HEK293 (cell line): ENCODE data around the gene FRAS1.
A peak's percentile ranks its signal among the peaks of the same experiment; 100 is the strongest.

Source experiments
- CTCF ChIA-PET: fragments of 350-600 bp; formaldehyde crosslinking; extraction: SDS; loops from one replicate; lab custom pipeline; 2021; ENCODE audit warnings: antibody characterized with exemption; lab: Yijun Ruan, JAX
- POLR2A ChIA-PET: fragments of 300-600 bp; formaldehyde crosslinking; extraction: SDS; loops from one replicate; lab custom pipeline; 2020; ENCODE audit warnings: antibody characterized with exemption, inconsistent platforms; lab: Yijun Ruan, JAX
- H3K27ac ChIP-seq: fragments of 200-500 bp; sonication (Bioruptor generic); 2 replicates; pipeline ENCODE4 v1.5.1; 2014; ENCODE audit warnings: low read depth, low read length, control low read depth, inconsistent platforms; ENCODE audit errors: extremely low read depth
- H3K36me3 ChIP-seq, 2 experiments: fragments of 200-500 bp in 1 of 2; sonication (Bioruptor generic) in 1 of 2; 1 replicate in 1 of 2; 2 replicates in 1 of 2; pipeline ENCODE4 v1.5.1; 2014 to 2017; ENCODE audit warnings: inconsistent platforms in 2 of 2, low read length in 2 of 2; ENCODE audit not compliant: control insufficient read depth in 2 of 2, insufficient read depth in 1 of 2
- H3K4me1 ChIP-seq: fragments of 200-500 bp; sonication (Bioruptor generic); 2 replicates; pipeline ENCODE4 v1.5.1; 2014; ENCODE audit warnings: mild to moderate bottlenecking, low read length, inconsistent platforms; ENCODE audit not compliant: control insufficient read depth, insufficient read depth
- H3K4me3 ChIP-seq: 2 replicates; pipeline ENCODE4 v1.5.1; 2011; ENCODE audit warnings: low read depth, mild to moderate bottlenecking, control low read depth, low read length, moderate library complexity
- H3K9me3 ChIP-seq: fragments of 200-500 bp; sonication (Bioruptor generic); 2 replicates; pipeline ENCODE4 v1.5.1; 2014; ENCODE audit warnings: low read depth, low read length, inconsistent platforms; ENCODE audit not compliant: control insufficient read depth, insufficient read depth
- FEZF1 ChIP-seq: fragments of 450-650 bp; formaldehyde crosslinking; IDR thresholded peaks from 2 replicates; pipeline ENCODE4 v1.5.1; 2016; ENCODE audit warnings: missing biosample characterization, missing genetic modification characterization
- GLI2 ChIP-seq: fragments of 450-650 bp; formaldehyde crosslinking; IDR thresholded peaks from 2 replicates; pipeline ENCODE4; 2017; ENCODE audit warnings: missing biosample characterization, missing genetic modification characterization, low read depth, borderline replicate concordance
- KLF9 ChIP-seq: fragments of 450-650 bp; formaldehyde crosslinking; IDR thresholded peaks from 2 replicates; pipeline ENCODE4 v1.5.1; 2016; ENCODE audit warnings: missing biosample characterization, missing genetic modification characterization, low read depth
- SP3 ChIP-seq: fragments of 450-650 bp; formaldehyde crosslinking; IDR thresholded peaks from 2 replicates; pipeline ENCODE4 v1.5.1; 2016; ENCODE audit warnings: missing biosample characterization, missing genetic modification characterization
- ZNF114 ChIP-seq: fragments of 450-650 bp; formaldehyde crosslinking; IDR thresholded peaks from 2 replicates; pipeline ENCODE4 v1.5.0; 2017; ENCODE audit warnings: missing biosample characterization, missing genetic modification characterization
- ZNF202 ChIP-seq: fragments of 450-650 bp; formaldehyde crosslinking; IDR thresholded peaks from 2 replicates; pipeline ENCODE4 v1.5.1; 2016; ENCODE audit warnings: missing biosample characterization, missing genetic modification characterization, borderline replicate concordance
- ZNF248 ChIP-seq: fragments of 450-650 bp; formaldehyde crosslinking; IDR thresholded peaks from 2 replicates; pipeline ENCODE4 v1.5.1; 2017; ENCODE audit warnings: missing biosample characterization, missing genetic modification characterization
- ZNF311 ChIP-seq: fragments of 450-650 bp; formaldehyde crosslinking; IDR thresholded peaks from 2 replicates; pipeline ENCODE4 v1.5.1; 2017; ENCODE audit warnings: missing biosample characterization, missing genetic modification characterization, borderline replicate concordance
- ZNF391 ChIP-seq: fragments of 450-650 bp; formaldehyde crosslinking; IDR thresholded peaks from 2 replicates; pipeline ENCODE4 v1.5.1; 2016; ENCODE audit warnings: low read depth, missing biosample characterization, missing genetic modification characterization, borderline replicate concordance
- ZNF433 ChIP-seq: fragments of 450-650 bp; formaldehyde crosslinking; IDR thresholded peaks from 2 replicates; pipeline ENCODE4 v1.5.1; 2016; ENCODE audit warnings: missing biosample characterization, missing genetic modification characterization, low read depth
- ZNF48 ChIP-seq: fragments of 450-650 bp; formaldehyde crosslinking; IDR thresholded peaks from 2 replicates; pipeline ENCODE4 v1.5.1; 2016; ENCODE audit warnings: missing biosample characterization, missing genetic modification characterization
- ZNF558 ChIP-seq: fragments of 450-650 bp; formaldehyde crosslinking; IDR thresholded peaks from 2 replicates; pipeline ENCODE4 v1.5.1; 2016; ENCODE audit warnings: missing biosample characterization, missing genetic modification characterization
- ZNF596 ChIP-seq: fragments of 450-650 bp; IDR thresholded peaks from 2 replicates; pipeline ENCODE4 v1.5.0; 2018; ENCODE audit warnings: missing biosample characterization, mild to moderate bottlenecking, missing genetic modification characterization, moderate library complexity
- ZNF624 ChIP-seq: fragments of 450-650 bp; formaldehyde crosslinking; IDR thresholded peaks from 2 replicates; pipeline ENCODE4 v1.5.1; 2017; ENCODE audit warnings: missing biosample characterization, missing genetic modification characterization
- ZNF677 ChIP-seq: fragments of 450-650 bp; IDR thresholded peaks from 2 replicates; pipeline ENCODE4 v1.5.0; 2018; ENCODE audit warnings: missing biosample characterization, mild to moderate bottlenecking, missing genetic modification characterization, moderate library complexity
- ZNF830 ChIP-seq: fragments of 450-650 bp; IDR thresholded peaks from 2 replicates; pipeline ENCODE4 v1.5.0; 2018; ENCODE audit warnings: missing biosample characterization, missing genetic modification characterization, low read depth, mild to moderate bottlenecking, moderate library complexity
- ZSCAN30 ChIP-seq: fragments of 450-650 bp; IDR thresholded peaks from 2 replicates; pipeline ENCODE4 v1.5.1; 2018; ENCODE audit warnings: missing biosample characterization, mild to moderate bottlenecking, missing genetic modification characterization, moderate library complexity
- ZXDB ChIP-seq: fragments of 450-650 bp; formaldehyde crosslinking; IDR thresholded peaks from 2 replicates; pipeline ENCODE4 v1.5.1; 2016; ENCODE audit warnings: missing biosample characterization, missing genetic modification characterization
- TF ChIP-seq, protein P1 (sequence below): fragments of 450-650 bp; formaldehyde crosslinking; IDR thresholded peaks from 2 replicates; pipeline ENCODE4 v1.5.1; 2017; ENCODE audit warnings: missing biosample characterization, missing genetic modification characterization
- TF ChIP-seq, protein P2 (sequence below): fragments of 450-650 bp; formaldehyde crosslinking; IDR thresholded peaks from 2 replicates; pipeline ENCODE4 v1.5.1; 2017; ENCODE audit warnings: missing biosample characterization, mild to moderate bottlenecking, missing genetic modification characterization, moderate library complexity

Gene FRAS1

DNA sequence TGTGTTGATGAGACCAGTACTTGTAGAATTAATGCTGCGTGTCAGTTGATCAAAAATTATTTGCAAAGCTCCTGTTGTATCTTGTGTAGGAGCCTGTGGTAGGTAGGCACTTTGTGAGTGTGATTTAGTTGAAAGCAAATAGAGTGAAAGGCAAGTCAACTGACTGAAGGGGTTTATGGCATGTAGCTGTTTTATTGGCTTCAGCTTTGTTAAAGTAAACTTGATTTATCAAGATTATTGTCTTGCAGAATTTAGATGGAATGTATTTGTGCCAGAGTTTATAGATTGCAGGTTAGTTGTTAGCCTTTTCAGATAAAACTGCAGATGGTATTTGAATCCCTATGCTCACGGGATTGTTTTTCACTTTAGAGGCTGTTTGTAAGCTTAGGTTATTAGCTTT lies 128.0 kb downstream of the FRAS1 start:
- POLR2A ChIA-PET, result no interaction called here
- Histone ChIP-seq H3K4me3 (no peak overlapping the region), H3K27ac (no peak overlapping the region), H3K4me1 (no peaks in the 10 kb centered on the region), H3K36me3 (no peaks in the 10 kb centered on the region), H3K9me3 (no peaks in the 10 kb centered on the region)
- CTCF ChIA-PET, result interaction anchor here (0.6 kb wide), 1 partner anchor 440 kb away, joined by 3 read pairs; no protein-coding TSS in a partner anchor
- TF ChIP-seq SP3 (tag by site-specific recombination) (no peak), KLF9 (no peak), ZSCAN30 (0 out of 2 replicates have a peak, but pooled peaks have one; percentile 26), ZNF391 (no peak), FEZF1 (tag by site-specific recombination) (peak; percentile 71)
- TF ChIP-seq, protein P1, sequence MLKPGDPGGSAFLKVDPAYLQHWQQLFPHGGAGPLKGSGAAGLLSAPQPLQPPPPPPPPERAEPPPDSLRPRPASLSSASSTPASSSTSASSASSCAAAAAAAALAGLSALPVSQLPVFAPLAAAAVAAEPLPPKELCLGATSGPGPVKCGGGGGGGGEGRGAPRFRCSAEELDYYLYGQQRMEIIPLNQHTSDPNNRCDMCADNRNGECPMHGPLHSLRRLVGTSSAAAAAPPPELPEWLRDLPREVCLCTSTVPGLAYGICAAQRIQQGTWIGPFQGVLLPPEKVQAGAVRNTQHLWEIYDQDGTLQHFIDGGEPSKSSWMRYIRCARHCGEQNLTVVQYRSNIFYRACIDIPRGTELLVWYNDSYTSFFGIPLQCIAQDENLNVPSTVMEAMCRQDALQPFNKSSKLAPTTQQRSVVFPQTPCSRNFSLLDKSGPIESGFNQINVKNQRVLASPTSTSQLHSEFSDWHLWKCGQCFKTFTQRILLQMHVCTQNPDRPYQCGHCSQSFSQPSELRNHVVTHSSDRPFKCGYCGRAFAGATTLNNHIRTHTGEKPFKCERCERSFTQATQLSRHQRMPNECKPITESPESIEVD (tag by site-specific recombination), result peak; percentile 70; the same call in 1 of the 2 replicates

DNA sequence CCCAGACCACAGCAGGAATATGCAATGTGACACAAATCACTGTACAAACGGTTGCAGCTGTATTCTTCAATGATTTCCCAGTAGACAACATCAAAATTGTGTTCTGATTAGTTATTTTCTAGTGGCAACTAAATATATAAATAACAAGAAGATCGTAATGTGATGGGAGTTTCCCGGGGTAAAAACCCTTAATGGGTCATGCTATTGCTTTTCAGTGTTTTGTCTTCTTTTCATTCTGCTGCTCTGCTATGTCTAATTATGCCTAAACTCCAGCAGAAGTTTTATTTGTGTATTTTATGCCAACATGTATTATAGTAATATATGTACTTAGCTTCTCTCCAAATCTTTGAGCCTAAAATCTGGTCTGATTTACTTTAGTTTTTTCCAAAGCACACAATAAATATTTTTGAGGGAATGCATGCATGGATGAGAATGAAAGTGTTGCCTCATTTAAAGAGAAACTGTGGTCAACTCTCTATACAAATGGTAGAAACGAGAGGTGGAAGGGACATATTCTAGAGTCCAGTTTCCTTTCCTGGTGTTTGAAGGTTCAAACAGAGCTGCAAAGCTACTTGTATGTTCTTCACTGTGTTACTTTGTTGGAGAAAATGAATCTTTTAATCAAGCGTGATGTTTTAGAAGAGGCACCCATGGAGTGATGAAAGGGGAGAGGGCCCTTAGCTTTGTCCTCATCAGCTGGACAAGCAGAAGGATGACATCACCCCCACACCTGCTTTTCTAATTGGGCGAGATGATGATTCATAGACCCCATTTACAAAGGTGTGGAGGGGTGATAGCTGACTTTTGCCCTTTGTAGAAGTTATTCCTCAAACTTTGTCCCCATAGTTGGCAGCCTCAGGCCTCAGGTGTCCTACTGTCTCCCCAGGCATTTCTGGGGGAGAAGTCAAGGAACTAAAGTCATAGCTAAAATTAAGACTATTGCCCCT lies 129.7 kb downstream of the FRAS1 start:
- TF ChIP-seq ZNF596 (tag by site-specific recombination) (no peak), ZNF558 (tag by site-specific recombination) (no peak), ZNF830 (tag by site-specific recombination) (no peak), ZNF624 (no peak), ZNF311 (tag by site-specific recombination) (no peak), ZNF248 (tag by site-specific recombination) (no peak), ZNF391 (no peak), ZXDB (tag by site-specific recombination) (no peak), GLI2 (tag by site-specific recombination) (no peak), ZNF433 (no peak), ZNF202 (tag by site-specific recombination) (no peak), ZNF677 (tag by site-specific recombination) (no peak), ZNF114 (tag by site-specific recombination) (no peak), ZNF48 (tag by site-specific recombination) (no peak), FEZF1 (tag by site-specific recombination) (no peak)
- TF ChIP-seq, protein P2, sequence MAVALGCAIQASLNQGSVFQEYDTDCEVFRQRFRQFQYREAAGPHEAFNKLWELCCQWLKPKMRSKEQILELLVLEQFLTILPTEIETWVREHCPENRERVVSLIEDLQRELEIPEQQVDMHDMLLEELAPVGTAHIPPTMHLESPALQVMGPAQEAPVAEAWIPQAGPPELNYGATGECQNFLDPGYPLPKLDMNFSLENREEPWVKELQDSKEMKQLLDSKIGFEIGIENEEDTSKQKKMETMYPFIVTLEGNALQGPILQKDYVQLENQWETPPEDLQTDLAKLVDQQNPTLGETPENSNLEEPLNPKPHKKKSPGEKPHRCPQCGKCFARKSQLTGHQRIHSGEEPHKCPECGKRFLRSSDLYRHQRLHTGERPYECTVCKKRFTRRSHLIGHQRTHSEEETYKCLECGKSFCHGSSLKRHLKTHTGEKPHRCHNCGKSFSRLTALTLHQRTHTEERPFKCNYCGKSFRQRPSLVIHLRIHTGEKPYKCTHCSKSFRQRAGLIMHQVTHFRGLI (tag by site-specific recombination), result no peak
- POLR2A ChIA-PET, result no interaction called here
- Histone ChIP-seq H3K4me1 (no peaks in the 10 kb centered on the region), H3K9me3 (no peaks in the 10 kb centered on the region), H3K4me3 (no peak overlapping the region), H3K27ac (no peak overlapping the region), H3K36me3 (no peaks in the 10 kb centered on the region)
- CTCF ChIA-PET, result interaction anchor here (0.8 to 0.9 kb wide), 2 partner anchors 15 to 43 kb away, joined by 3 to 4 read pairs; no protein-coding TSS in a partner anchor
